HG03045 (cell line): ENCODE measurements around the gene CTNNBIP1.
A peak's percentile ranks its signal among the peaks of the same experiment; 100 is the strongest.

Experiments used
- ATAC-seq: cut with Tn5 transposase; IDR thresholded peaks from one replicate; pipeline ENCODE4 v1.9.1; 2021; ENCODE audit warnings: mild to moderate bottlenecking, moderate library complexity; ENCODE audit not compliant: unreplicated experiment

CTNNBIP1 gene

DNA sequence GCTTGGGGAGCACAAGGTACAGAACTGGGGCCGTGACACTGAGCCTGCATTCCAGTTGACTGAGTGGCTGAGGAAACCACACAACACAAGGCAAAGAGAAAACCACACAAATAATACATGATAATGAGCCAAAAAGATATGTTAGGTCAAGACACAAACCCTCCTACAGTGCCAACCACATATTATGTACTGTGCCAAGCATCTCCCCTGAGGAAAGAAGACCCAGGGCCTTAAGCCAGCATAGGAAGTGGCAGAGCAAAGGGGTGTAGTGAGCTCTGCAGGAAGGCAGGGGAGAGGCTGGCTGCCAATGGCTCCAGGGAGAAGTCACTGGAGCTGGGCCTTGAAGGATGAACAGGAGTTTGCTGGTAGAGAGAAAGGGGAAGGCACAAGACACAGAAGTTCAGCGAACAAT is 28.2 kb downstream of the CTNNBIP1 start:
- no peak for ATAC-seq

DNA sequence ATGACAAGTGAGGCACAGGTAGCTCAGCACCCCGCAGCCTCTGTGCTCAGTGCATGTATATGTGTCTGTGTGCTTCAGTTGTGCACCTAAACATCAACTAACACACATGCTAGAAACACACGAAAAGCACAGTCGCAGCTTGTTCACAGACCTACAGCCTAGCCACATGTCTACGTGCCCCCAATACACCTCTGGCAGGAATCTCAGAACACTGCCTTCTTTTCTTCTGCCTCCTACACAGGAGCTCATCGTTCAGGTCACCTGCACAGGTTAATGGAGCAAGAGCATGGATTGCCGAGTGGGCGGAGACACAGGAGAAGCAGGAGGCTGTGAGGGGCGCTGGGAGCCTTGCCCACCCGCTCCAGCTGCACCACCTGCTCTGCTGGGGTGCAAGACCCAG is 31.7 kb downstream of the CTNNBIP1 start:
- no peak for ATAC-seq

DNA sequence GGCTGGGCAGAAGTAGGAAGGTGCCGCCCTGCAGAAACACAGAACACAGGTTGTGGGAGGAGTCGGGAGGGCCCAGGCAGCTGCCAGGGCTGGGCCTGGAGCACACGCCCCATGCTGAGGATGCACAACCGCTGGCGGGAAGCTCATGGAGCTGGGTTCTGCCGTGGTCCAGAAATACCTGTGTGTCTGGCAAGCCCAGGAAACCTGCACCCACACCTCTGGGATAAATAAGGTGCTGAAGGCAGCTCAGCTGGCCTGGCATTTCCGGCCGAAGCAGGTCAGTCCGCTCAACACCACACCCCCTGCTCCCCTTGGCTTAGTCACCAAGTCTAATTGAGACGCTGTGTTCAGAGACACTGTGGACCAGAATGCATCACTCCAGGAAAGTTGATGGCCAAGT is 32.1 kb downstream of the CTNNBIP1 start:
- no peak for ATAC-seq

DNA sequence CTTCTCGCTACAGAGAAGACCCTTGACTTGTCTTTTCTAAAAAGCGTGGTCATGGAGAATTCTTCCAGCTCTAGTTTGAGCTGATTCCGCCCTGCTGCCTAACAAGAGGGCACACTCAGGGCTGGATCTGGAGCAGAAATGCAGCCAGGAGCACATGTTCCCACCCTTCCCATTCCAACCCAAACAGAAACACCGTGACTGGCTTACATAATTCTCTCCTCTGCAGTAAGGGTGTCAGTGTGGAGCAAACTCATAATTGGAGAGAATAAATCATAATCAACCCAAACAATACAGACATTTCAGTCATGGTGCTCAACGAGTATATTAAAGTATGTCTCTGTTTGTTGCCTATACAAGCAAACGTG is 34.5 kb downstream of the CTNNBIP1 start:
- ATAC-seq, result no peak

DNA sequence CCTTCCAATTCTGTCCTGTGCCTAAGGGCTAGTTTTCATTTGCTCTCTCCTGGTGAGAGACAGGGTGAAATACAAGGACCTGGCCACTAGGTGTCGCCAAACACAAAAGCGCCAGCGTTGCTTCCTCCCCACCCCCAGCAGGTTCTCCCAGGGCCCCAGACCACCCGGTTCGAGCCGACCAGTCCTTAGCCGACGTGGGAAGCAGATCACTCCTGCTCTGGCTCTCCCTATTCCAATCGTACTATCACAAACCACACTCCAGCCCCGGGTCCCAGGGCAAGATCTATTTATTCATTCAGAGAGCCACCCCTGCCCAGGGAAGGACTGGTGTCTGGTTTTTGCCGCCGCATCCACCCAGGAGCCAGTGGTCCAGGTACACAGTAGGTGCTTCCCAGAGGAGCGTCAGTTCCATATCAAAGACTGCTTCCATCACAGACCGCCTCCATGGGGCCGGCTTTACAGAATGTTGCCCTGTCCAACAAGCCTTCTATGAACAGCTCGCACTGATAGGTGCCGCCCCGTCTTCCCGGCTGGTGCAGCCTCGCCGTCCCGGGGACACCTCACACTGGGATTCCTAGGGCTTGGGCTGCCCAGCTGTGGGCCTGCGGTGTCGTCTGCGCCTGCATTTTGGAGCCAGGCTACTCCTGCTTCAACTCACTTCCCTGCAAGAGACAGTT is 35.0 kb downstream of the CTNNBIP1 start:
- peak; percentile 52 for ATAC-seq

DNA sequence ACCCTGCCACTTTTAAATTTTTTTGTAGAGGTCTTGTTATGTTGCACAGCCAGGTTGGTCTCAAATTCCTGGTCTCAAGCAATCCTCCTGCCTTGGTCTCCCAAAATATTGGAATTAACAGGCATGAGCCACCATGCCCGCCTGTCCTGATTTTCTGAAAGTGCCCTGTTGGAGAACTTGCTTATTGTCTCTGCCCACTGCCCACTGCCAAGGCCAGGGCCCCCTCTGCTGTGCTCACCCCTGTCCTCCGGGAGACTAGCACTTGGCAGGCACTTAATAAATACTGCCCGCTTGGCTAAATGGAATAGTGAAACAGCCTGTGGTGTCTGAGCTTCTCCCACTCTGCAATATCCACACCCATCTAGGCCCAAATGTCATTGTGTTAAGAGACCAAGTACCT is 35.7 kb downstream of the CTNNBIP1 start:
- no peak for ATAC-seq

DNA sequence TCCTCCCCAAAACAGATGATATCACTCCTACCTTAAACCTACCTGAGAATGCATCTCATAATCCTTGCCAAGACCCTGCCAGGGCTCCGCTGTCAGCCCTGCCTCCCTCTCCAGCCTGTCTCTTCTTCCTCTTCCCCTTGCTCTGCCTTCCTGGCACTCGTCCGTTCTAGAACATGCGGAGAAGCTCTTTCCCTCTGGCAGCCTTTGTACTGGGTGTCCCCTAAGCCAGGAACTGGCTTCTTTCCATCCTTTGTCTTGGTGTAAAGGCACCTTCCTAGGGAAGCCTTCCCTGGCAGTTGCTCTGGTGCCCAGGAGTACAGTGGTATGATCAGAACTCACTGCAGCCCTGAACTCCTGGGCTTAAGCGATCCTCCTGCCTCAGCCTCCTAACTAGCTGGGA is 36.1 kb downstream of the CTNNBIP1 start:
- ATAC-seq, result no peak

DNA sequence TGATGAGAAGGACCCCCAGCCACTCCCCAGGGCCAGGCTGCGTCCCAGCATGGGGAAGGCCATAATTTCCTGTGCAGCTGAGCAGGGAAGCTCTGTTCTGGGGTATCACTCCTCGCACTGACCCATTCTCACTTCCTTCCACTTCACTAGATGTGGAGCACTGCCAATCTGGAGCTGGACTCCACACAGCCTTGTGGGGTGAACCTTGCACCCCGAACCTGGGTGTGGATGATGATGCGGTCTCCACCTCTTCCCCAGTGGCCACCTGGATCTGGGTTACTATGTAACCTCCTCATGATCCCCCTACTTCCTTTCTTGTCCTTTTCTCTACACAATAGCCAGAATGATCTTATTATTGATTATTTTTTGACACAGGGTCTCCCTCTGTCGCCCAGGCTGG is 36.7 kb downstream of the CTNNBIP1 start:
- no peak for ATAC-seq

DNA sequence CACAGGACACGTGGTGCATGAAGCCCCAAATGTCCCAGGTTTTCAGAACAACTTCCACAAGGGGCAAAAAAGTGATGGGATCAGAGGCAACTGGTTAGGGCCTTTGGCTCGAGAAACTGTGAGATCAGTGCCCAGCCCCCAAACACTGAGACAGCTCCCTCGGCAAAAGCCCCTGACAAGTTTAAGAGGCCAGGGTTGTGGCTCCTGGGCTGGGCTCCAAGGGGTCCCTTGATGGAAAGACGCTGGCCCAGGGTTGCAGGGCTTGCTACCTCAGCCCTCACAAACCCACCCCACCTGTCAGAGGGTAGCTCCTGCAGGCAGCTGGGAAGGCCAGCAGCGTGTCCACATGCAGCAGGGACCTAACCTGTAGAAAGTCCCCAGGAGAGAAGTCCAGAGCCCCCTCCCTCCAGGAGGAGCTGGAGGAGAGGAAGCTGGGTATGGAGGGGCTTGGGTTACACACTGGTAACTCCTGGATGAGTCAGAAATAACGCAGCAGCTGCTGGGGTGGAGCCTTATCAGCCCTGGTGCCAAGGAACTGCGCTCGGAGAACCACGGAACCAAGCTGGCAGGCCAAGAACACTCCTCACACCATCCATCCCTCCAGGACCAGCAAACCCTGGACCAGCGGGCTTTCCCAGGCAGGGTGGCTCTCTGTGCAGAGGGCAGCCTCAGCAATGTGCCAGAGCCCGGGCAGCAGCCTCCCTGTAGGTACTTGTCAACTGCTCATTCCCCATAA is 37.5 kb downstream of the CTNNBIP1 start:
- no peak for ATAC-seq

DNA sequence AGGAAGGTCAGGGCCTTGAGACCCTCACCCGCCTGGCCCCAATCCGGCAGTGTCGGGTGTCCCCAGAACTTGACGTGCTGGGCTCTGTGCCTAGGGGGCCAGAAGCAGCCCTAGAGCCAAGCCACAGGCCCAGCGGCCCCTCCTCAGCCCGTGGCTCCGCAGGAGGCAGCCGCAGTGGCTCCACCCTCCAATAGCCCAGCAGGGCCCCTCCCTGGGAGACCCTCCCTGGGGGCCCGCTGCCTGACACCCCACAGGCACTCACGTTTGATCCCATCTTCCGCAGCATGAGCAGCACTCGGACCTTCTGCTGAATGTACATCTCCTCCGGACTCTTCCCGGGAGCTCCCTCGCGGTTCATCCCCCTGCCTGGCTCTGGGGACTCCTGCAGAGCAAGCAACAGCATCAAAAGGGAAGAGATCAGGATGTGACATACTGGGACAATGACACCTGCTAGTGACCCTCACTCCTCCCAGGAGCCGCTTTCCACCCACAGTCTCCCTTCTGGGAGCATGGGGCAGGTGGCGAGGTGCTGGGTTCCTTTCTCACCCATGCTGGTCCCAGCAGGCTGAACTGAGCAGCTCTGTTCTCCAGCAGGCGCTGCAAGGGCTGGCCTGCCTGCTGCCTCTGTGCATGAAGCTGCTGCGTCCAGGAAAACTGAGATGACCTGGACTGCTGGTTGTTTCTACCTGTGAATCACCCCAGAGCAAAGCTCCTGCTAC is 38.2 kb downstream of the CTNNBIP1 start:
- no peak for ATAC-seq

DNA sequence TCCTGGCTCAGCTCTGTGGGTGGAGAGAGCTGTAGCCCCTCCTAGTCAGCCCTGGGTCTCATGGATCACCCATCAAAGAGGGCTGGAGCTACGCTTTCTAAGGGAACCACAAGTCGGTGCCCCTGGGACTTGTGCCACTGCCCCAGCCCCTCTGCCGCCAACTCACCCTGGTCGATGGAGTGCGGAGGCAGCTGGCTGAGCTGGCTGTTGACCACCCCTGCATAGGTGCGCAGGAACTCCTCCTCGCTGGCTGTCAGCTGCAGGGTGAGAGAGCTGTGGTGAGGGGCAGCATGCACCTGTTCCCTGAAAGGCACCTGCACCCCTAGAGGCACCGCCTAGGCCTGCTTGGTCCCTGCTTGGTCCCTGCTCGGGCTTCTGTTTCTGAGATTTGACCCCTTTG is 39.0 kb downstream of the CTNNBIP1 start:
- no peak for ATAC-seq

DNA sequence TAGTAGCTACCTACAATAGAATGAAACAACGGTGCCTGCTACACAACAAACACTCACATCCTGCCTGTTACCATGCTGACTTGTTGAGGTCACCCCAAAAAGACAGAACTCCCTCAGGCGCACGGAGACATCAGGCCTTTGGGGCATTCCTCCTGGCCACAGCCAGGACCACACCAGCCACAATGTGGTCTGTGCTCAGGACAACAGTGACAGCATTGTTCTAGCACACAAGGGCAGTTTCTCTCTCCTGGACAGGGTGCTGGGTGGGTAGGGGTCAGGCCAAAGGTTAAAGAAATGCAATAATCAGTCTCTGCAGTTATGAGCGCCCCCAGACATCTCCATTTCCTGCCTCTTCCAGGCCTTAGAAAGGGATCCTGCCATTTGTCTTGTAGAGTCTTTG is 39.5 kb downstream of the CTNNBIP1 start:
- ATAC-seq, result no peak

DNA sequence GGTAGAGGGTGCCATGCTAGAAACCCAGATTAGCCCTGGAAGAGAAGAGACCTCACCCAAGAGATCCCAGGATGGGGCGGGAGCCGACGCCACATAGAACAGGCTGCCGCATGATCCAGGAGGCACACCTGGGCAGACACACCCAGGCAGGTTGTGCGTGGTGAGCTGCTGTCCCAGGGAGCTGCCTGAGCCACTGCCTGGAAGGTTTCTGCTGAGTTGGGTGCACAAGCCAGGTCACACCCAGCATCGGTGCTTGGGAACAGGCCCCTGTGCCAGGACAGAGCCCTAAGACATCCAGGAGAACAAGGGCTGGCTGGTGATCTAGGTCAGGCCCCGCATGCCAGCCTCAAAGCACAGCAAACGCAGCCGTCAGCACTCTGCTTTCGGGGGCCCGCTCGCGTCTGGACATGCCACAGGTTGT is 40.2 kb downstream of the CTNNBIP1 start:
- ATAC-seq, result no peak

DNA sequence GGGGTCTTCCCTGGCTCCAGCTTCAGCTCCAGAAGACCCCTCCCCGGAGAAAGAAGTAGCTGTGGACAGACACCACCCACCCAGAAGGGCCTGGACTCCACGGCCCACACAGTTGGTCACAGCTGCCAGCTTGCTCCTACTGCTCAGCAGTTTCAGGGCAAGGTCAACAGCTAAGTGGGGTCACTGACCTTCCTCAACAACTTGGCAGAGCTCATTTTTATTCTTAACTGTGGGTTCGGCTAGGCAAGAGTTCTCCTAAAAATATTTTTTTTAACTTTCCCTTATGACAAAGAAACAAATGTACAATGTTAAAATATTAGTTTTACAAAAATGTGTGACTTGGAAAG is 41.9 kb downstream of the CTNNBIP1 start:
- ATAC-seq, result no peak

DNA sequence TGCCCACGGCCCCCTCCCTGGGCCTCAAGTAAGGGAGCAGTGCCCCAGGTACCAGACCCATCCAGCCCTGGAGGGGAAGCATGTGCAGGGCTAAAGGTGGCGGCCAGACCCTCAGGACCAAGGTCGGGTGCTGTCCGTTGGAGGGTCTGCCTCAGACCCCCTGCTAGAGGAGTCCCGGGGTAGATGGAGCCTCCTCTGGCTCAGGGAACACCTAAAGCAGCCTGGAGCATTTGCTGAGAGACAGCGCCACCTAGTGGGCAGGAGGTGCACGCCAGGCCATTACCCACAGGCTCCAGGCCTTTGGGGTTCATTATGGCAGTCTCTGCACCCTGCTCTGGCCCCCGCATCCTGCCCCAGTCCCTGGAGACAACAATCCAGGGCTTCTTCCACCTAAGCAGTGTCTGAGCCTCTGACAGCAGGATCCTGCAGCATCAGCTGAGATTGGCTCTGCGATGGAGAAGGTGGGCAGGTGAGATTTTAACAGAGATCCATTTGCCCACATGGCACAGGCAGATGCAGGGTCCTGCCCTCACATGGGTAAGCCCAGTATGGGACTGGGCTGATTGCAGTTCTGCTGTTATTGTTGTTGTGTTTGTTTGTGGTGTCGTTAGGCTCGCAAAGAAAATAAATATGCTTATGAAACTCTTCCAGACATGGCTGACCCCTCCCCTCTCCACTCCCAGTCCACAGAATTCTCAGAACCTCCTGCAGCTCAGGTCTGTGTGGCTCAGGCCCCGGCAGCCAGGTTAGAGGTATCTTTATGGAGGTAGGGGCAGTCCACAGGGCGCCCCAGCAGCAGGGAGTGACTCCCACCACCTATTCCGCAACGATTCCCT is 42.4 kb downstream of the CTNNBIP1 start:
- ATAC-seq, result no peak

DNA sequence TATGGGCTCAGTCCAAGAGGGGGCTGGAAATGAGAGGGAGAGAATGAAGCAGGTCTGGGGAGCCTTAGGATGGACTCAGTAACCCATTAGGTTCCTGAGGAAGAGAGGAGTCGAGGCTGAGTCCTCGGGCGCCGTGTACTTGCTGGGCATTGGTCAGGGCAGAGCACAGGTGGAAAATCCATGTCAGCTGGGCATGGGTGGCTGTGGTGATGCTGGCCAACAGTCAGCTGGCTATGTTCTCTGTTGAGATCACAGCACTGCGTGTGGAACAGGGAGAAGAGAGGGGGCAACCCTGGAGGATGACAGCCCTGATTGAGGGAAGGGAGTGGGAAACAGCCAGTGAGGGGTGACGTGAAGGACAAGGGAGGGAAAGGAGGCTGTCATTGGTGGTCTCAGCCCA is 43.2 kb downstream of the CTNNBIP1 start:
- no peak for ATAC-seq

DNA sequence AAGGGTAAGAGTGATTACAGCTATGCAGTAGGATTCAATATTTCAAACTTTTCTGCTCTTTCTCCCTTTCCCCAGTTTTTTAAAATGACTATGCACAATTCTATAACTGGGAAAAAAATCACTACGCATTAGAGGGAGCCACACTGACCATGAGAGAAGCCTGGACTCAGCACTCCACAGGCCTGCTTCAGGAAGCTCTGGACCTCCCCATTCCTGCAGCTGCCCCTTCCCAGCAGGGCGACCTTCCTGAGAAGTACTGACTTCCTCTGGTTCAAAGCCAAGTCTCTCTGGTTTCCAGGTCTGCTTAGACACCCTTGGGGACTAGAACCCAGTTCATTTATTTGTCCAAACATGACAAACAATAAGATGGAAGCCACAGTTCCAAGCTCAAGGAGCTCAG is 44.3 kb downstream of the CTNNBIP1 start:
- no peak for ATAC-seq

DNA sequence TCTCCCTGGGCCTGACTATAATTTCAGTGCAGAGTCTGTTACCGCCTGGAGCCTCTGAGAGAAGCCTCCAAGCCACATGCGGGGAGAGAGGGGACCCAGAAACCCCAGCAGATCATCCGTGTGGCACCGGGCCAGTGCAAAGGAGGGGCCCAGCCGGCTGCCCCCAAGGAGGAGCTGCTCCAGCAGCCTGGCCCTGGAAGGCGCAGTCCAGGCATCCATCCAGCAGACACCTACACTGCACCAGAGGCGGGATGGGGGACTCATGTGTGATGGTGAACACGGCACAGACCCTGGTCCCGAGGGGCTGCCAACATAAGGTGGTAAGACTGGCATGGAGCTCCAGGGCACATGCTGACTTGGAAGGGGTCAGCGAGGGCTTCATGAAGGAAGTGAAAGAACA is 46.7 kb downstream of the CTNNBIP1 start:
- no peak for ATAC-seq

DNA sequence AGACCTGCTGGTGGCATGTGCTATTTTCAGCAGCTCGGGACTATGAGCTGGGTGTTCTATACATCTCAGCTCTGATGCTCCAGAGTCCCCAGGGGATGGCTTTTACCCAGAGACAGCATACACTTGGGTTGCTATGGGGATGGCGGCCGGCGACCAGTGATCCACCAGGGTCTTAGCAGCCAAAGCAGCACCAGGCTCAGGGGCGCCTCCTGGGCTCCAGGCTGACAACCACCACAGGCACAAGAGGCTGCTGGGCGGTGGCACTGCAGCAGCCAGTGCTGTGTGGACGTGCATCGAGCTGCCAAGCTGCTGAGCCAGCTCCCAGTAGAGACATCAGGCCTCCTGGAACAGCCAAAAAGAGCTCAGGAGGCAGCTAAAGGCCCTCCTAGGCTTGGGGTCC is 48.7 kb downstream of the CTNNBIP1 start:
- ATAC-seq, result no peak

DNA sequence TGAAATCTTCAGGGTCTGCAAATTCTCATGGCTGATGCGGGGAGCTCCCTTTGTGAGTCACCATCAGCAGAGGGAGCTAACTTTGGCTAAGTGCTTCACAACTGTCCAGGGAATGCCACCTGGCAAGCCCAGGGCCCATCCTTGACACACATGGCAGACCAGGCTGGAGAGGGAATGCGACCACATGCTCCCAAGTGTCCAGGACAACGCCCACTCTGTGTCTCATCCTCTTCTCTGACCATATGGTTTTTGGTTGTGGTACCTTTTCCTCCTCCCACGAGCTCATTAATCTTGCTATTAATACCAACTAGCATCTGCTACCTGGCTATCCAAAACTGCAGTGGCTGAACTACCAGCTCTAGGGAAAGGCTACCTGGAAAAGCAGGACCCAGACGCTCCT is 49.2 kb downstream of the CTNNBIP1 start:
- no peak for ATAC-seq

DNA sequence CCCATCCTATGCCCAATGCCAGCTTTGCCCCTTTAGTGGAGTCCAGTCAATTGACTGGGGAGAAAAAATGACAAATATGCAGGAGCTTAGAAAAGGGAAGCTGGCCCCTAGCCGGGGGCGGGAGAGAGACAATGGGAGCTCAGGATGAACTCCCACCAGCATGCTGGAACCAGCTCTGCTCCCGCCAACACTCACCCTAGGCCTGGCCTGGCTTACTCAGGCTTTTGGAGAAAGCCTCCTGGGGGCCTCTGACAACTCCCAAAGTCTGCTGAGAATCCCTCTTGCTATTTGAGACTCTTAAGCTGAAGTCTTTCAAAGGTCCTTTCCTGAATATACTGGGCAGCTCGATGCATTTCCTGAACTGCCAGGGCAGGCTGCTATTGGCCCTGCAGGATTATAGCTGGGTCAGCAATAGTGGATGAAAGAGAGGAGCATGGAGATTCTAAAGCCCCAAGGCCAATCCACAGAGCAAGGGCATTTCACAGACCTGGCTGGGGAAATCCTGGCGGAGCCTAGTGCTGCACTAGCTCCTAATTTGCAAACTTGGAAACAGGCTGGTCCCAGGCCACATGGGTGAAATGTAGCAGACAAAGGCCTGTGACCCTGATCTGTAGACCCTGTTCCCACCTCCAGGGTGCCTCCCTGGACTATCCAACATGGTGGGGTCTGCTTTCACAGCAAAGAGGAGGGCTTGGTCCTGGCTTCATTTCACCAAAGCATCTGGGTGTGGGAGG is 50.6 kb downstream of the CTNNBIP1 start:
- no peak for ATAC-seq
